ENCODE results near the gene THRB.

Gene THRB

DNA sequence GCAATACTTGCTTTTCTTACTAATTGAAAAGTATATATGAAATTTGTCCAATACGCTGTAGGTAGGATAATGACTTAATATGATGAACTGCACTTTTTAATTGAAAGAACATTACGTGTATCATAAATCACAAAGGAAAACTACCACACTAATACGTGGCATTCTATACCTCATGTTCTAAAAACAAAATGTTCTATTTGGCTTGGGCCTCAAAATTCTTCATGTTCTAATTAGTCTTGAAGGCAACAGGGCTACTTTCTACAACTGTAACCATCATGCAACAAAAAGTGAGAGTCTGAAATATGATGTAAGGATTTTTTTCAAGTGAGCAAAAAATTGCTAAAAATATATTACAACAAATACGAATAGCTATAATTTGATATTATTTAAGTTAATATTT, 19.8 kb downstream of the THRB start:
- no peak overlapping the region for H3K4me3 ChIP-seq (ENCODE audit: low read depth, low read length, poor library complexity, severe bottlenecking)
- TF ChIP-seq, protein P1, sequence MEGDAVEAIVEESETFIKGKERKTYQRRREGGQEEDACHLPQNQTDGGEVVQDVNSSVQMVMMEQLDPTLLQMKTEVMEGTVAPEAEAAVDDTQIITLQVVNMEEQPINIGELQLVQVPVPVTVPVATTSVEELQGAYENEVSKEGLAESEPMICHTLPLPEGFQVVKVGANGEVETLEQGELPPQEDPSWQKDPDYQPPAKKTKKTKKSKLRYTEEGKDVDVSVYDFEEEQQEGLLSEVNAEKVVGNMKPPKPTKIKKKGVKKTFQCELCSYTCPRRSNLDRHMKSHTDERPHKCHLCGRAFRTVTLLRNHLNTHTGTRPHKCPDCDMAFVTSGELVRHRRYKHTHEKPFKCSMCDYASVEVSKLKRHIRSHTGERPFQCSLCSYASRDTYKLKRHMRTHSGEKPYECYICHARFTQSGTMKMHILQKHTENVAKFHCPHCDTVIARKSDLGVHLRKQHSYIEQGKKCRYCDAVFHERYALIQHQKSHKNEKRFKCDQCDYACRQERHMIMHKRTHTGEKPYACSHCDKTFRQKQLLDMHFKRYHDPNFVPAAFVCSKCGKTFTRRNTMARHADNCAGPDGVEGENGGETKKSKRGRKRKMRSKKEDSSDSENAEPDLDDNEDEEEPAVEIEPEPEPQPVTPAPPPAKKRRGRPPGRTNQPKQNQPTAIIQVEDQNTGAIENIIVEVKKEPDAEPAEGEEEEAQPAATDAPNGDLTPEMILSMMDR (IDR thresholded peaks at IDR 0.05; ENCODE audit: low read length) = no peak
- no peak for TF ChIP-seq EZH2 (IDR thresholded peaks at IDR 0.05; ENCODE audit: borderline replicate concordance, low read length)
- H2AFZ ChIP-seq (ENCODE audit: low read length) = no peak overlapping the region
- H4K20me1 ChIP-seq (ENCODE audit: insufficient read depth, low read length) = no peaks in the 10 kb centered on the region
- H3K9me3 ChIP-seq (ENCODE audit: low read length) = no peaks in the 10 kb centered on the region
- H3K36me3 ChIP-seq (ENCODE audit: insufficient read depth, low read length) = no peaks in the 10 kb centered on the region
- no peaks in the 10 kb centered on the region for H3K4me1 ChIP-seq (ENCODE audit: insufficient read depth, low read length, severe bottlenecking)
- no peaks in the 10 kb centered on the region for H3K79me2 ChIP-seq (ENCODE audit: insufficient read depth, low read length)
- H3K27ac ChIP-seq (ENCODE audit: low read depth, low read length, poor library complexity, severe bottlenecking) = no peak overlapping the region
- no peaks in the 10 kb centered on the region for H3K9me2 ChIP-seq (ENCODE audit: low read depth, low read length)
- no peak overlapping the region for H3K9ac ChIP-seq (ENCODE audit: low read length)
- no peaks in the 10 kb centered on the region for H3K27me3 ChIP-seq (ENCODE audit: insufficient read depth, low read length)
- H3F3A ChIP-seq (ENCODE audit: insufficient read depth, low read length) = no peaks in the 10 kb centered on the region
- no peak overlapping the region for H3K4me2 ChIP-seq (ENCODE audit: low read length)

DNA sequence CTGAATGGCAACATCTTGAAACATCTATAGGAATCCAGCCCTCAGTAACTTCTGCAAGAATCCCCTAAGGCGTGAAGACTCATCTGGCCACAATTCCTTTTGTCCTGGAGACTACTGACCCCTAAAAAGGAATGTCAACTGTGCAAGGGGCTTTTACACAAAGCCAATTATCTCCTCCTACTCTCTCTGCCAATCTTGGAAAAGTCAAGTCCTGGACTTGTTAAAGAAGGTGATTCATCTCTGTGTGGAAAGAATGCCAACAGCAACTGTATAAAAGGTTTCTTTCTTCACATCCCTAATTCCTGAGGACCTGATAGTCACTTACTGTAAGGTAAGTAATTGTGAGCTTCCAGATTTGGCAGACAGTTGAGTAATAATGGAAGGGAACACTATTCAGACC, 22.3 kb downstream of the THRB start:
- H3K9me3 ChIP-seq (ENCODE audit: low read length) = no peaks in the 10 kb centered on the region

DNA sequence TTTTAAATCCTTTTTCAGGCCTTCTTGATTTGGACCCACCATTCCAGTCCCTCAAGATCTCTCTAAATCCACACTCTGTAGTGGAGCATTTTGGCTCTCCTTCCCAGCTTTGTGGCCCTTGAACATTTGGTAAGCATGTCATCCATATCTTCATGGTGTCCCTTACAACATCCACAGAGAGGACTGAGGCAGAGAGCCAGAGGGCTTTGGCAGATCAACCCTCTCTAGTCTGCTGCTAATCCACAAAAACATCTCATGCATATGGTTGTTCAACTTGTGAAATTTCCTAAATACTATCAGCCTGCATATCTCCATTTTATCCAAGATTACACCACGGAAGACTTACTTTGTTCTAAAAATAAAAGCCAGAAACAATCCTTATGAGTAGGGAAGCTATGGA, 23.2 kb downstream of the THRB start:
- no peaks in the 10 kb centered on the region for H3K9me3 ChIP-seq (ENCODE audit: low read length)
- H3K9me2 ChIP-seq (ENCODE audit: low read depth, low read length) = no peaks in the 10 kb centered on the region
- no peak overlapping the region for H2AFZ ChIP-seq (ENCODE audit: low read length)
- H3K27ac ChIP-seq (ENCODE audit: low read depth, low read length, poor library complexity, severe bottlenecking) = no peak overlapping the region
- no peaks in the 10 kb centered on the region for H3K4me1 ChIP-seq (ENCODE audit: insufficient read depth, low read length, severe bottlenecking)
- TF ChIP-seq, protein P1 (IDR thresholded peaks at IDR 0.05; ENCODE audit: low read length) = no peak
- no peak for TF ChIP-seq EZH2 (IDR thresholded peaks at IDR 0.05; ENCODE audit: borderline replicate concordance, low read length)
- no peak overlapping the region for H3K4me2 ChIP-seq (ENCODE audit: low read length)
- no peaks in the 10 kb centered on the region for H3K36me3 ChIP-seq (ENCODE audit: insufficient read depth, low read length)
- no peaks in the 10 kb centered on the region for H3K27me3 ChIP-seq (ENCODE audit: insufficient read depth, low read length)
- H3F3A ChIP-seq (ENCODE audit: insufficient read depth, low read length) = no peaks in the 10 kb centered on the region
- H3K4me3 ChIP-seq (ENCODE audit: low read depth, low read length, poor library complexity, severe bottlenecking) = no peak overlapping the region
- no peak overlapping the region for H3K9ac ChIP-seq (ENCODE audit: low read length)
- H3K79me2 ChIP-seq (ENCODE audit: insufficient read depth, low read length) = no peaks in the 10 kb centered on the region
- no peaks in the 10 kb centered on the region for H4K20me1 ChIP-seq (ENCODE audit: insufficient read depth, low read length)

More for the DNA sequence above, 22.3 kb downstream of the THRB start:
- no peaks in the 10 kb centered on the region for H3K79me2 ChIP-seq (ENCODE audit: insufficient read depth, low read length)
- no peaks in the 10 kb centered on the region for H3F3A ChIP-seq (ENCODE audit: insufficient read depth, low read length)
- no peaks in the 10 kb centered on the region for H3K9me2 ChIP-seq (ENCODE audit: low read depth, low read length)
- H3K4me1 ChIP-seq (ENCODE audit: insufficient read depth, low read length, severe bottlenecking) = no peaks in the 10 kb centered on the region
- no peaks in the 10 kb centered on the region for H4K20me1 ChIP-seq (ENCODE audit: insufficient read depth, low read length)
- H3K4me3 ChIP-seq (ENCODE audit: low read depth, low read length, poor library complexity, severe bottlenecking) = no peak overlapping the region
- H3K4me2 ChIP-seq (ENCODE audit: low read length) = no peak overlapping the region
- no peak overlapping the region for H3K9ac ChIP-seq (ENCODE audit: low read length)
- H3K27me3 ChIP-seq (ENCODE audit: insufficient read depth, low read length) = no peaks in the 10 kb centered on the region
- H2AFZ ChIP-seq (ENCODE audit: low read length) = no peak overlapping the region
- no peak overlapping the region for H3K27ac ChIP-seq (ENCODE audit: low read depth, low read length, poor library complexity, severe bottlenecking)
- H3K36me3 ChIP-seq (ENCODE audit: insufficient read depth, low read length) = no peaks in the 10 kb centered on the region
- no peak for TF ChIP-seq EZH2 (IDR thresholded peaks at IDR 0.05; ENCODE audit: borderline replicate concordance, low read length)
- TF ChIP-seq, protein P1 (IDR thresholded peaks at IDR 0.05; ENCODE audit: low read length) = no peak
